Panc1 (cell line): ENCODE measurements around the gene TJAP1. TPM values are rescaled to one million over a fixed set of nuclear protein-coding genes. Genes with fewer than 3 reads are reported as not detected.

Experiments used
- ATAC-seq: fragments of 200-7000 bp; cut with Tn5 transposase; 2 replicates; pipeline ENCODE4 v1.9.1; 2020; ENCODE audit warnings: mild to moderate bottlenecking, moderate library complexity
- BruUV-seq: library from RNA; stranded (reverse); fragments of 400-500 nt; replicated peaks from 2 replicates; lab custom pipeline; 2021; lab: Mats Ljungman, UMichigan
- CTCF ChIA-PET: fragments of 300-600 bp; sonication (Branson Sonifier 250); formaldehyde crosslinking; loops from one replicate; lab custom pipeline; 2022; ENCODE audit warnings: antibody characterized with exemption; lab: Charles Lee
- POLR2A ChIA-PET: fragments of 300-600 bp; sonication (Branson Sonifier 250); formaldehyde crosslinking; loops from one replicate; lab custom pipeline; 2022; ENCODE audit warnings: antibody characterized with exemption; lab: Charles Lee
- DNase-seq: peaks from one replicate; pipeline ENCODE4 v3.0.0-alpha.2; 2010; ENCODE audit warnings: low read depth, low spot score
- H3K27ac ChIP-seq: 2 replicates; pipeline ENCODE4 v1.5.1; 2011; ENCODE audit warnings: mild to moderate bottlenecking, low read length, inconsistent platforms
- H3K27me3 ChIP-seq: fragments of 200-500 bp; sonication (Bioruptor generic); 2 replicates; pipeline ENCODE4 v1.6.0; 2014; ENCODE audit warnings: low read length, inconsistent platforms; ENCODE audit not compliant: control insufficient read depth, insufficient read depth
- H3K36me3 ChIP-seq: fragments of 200-500 bp; sonication (Bioruptor generic); 2 replicates; pipeline ENCODE4 v1.5.1; 2014; ENCODE audit warnings: inconsistent platforms, mild to moderate bottlenecking, low read length, moderate library complexity; ENCODE audit not compliant: control insufficient read depth, insufficient read depth
- H3K4me1 ChIP-seq: 2 replicates; pipeline ENCODE4 v1.5.1; 2011; ENCODE audit warnings: inconsistent platforms, mild to moderate bottlenecking, low read length, moderate library complexity; ENCODE audit not compliant: control insufficient read depth, insufficient read depth
- H3K4me3 ChIP-seq, 2 experiments: 2 replicates each; pipeline ENCODE4 v1.5.1; 2011 to 2012; ENCODE audit warnings: low read depth in 2 of 2, low read length in 2 of 2, mild to moderate bottlenecking in 2 of 2, inconsistent platforms in 1 of 2, moderate library complexity in 1 of 2
- H3K9me3 ChIP-seq: fragments of 200-500 bp; sonication (Bioruptor generic); 2 replicates; pipeline ENCODE4 v1.5.1; 2014; ENCODE audit warnings: low read depth, mild to moderate bottlenecking, inconsistent platforms, low read length, moderate library complexity; ENCODE audit not compliant: control insufficient read depth, insufficient read depth
- CTCF ChIP-seq: fragments of 450-650 bp; IDR thresholded peaks from 2 replicates; pipeline ENCODE4 v1.5.1; 2017; ENCODE audit warnings: mild to moderate bottlenecking
- POLR2AphosphoS5 ChIP-seq: IDR thresholded peaks from 2 replicates; pipeline ENCODE4 v1.6.1; 2012; ENCODE audit warnings: mild to moderate bottlenecking, low read depth, low read length, moderate library complexity
- REST ChIP-seq, 2 experiments: IDR thresholded peaks; 2 replicates each; pipeline ENCODE4 v1.6.1; 2011 to 2012; ENCODE audit warnings: low read depth in 2 of 2, control low read depth in 1 of 2, low read length in 1 of 2, mild to moderate bottlenecking in 1 of 2, moderate library complexity in 1 of 2; ENCODE audit not compliant: insufficient read depth in 1 of 2
- SIN3A ChIP-seq: IDR thresholded peaks from 2 replicates; pipeline ENCODE4 v1.6.1; 2012; ENCODE audit warnings: low read depth, mild to moderate bottlenecking, low read length, moderate library complexity, borderline replicate concordance; ENCODE audit not compliant: insufficient read depth
- TCF7L2 ChIP-seq: IDR thresholded peaks from 2 replicates; pipeline ENCODE4 v1.6.1; 2011; ENCODE audit warnings: mild to moderate bottlenecking, low read depth, low read length, inconsistent platforms
- in situ Hi-C: cut with HindIII; loops from 2 replicates; pipeline ENCODE4 v1.10.0; 2016; ENCODE audit warnings: low sequenced_read_pairs, low pct_unique_long_range_greater_than_20kb
- intact Hi-C: fragments of 100-400 bp; cut with micrococcal nuclease; formaldehyde crosslinking; loops from one replicate; pipeline ENCODE4 v1.10.0; 2022; ENCODE audit not compliant: unreplicated experiment
- total RNA-seq: library from RNA; stranded (reverse); gene quantifications from one replicate; pipeline ENCODE4 v1.2.1, GENCODE V29; 2021; ENCODE audit not compliant: unreplicated experiment

Gene TJAP1
- total RNA-seq, 1 experiment from 2014 or later: 42.7 TPM

GRCh38 chr6:43445576-43445975, 31.8 kb upstream of the TJAP1 start:
- Histone ChIP-seq H3K4me3 (no peak overlapping the region), H3K27ac (no peak overlapping the region), H3K27me3 (no peaks in the 10 kb centered on the region), H3K9me3 (no peaks in the 10 kb centered on the region), H3K4me1 (no peaks in the 10 kb centered on the region), H3K36me3 (0 out of 2 replicates have a peak, but pooled peaks cover 2% of the 10 kb centered on the region)
- TF ChIP-seq REST (IDR thresholded peaks at IDR 0.05; ENCODE audit: insufficient read depth in 1 of 2, low read depth in 2 of 2, low read length in 1 of 2) (no peak), CTCF (no peak)
- ATAC-seq: no peak
- intact Hi-C loops: no loop called here
- no peak for DNase-seq
- ChIA-PET CTCF (no interaction called here), POLR2A (interaction anchor here (1.0 kb wide), 1 partner anchor 9 kb away, joined by 3 read pairs; the partner anchor contains the start of gene DLK2)
- in situ Hi-C loops: no loop called here
- no TSS peak for BruUV-seq

- TF ChIP-seq SIN3A: no peak
- TF ChIP-seq TCF7L2: no peak
- no peak for TF ChIP-seq REST (IDR thresholded peaks at IDR 0.05; ENCODE audit: insufficient read depth in 1 of 2, low read depth in 2 of 2, low read length in 1 of 2)
- no peak for TF ChIP-seq CTCF
- no peak for TF ChIP-seq POLR2AphosphoS5
- Histone ChIP-seq H3K27me3 (no peaks in the 10 kb centered on the region), H3K4me1 (no peaks in the 10 kb centered on the region), H3K36me3 (0 out of 2 replicates have a peak, but pooled peaks cover 2% of the 10 kb centered on the region), H3K9me3 (no peaks in the 10 kb centered on the region), H3K27ac (no peak overlapping the region), H3K4me3 (no peak overlapping the region)
- in situ Hi-C loops: no loop called here
- intact Hi-C loops: no loop called here
- ChIA-PET CTCF (no interaction called here), POLR2A (no interaction called here)
- BruUV-seq: no TSS peak
- ATAC-seq: no peak
- no peak for DNase-seq
Measured at GRCh38 chr6:43447604-43448003, 29.8 kb upstream of the TJAP1 start.
